ENCODE results near the gene SOS2. TPM values are rescaled to one million over a fixed set of nuclear protein-coding genes. Genes with fewer than 3 reads are reported as not detected.

SOS2 gene
- total RNA-seq = 58.5 TPM

DNA sequence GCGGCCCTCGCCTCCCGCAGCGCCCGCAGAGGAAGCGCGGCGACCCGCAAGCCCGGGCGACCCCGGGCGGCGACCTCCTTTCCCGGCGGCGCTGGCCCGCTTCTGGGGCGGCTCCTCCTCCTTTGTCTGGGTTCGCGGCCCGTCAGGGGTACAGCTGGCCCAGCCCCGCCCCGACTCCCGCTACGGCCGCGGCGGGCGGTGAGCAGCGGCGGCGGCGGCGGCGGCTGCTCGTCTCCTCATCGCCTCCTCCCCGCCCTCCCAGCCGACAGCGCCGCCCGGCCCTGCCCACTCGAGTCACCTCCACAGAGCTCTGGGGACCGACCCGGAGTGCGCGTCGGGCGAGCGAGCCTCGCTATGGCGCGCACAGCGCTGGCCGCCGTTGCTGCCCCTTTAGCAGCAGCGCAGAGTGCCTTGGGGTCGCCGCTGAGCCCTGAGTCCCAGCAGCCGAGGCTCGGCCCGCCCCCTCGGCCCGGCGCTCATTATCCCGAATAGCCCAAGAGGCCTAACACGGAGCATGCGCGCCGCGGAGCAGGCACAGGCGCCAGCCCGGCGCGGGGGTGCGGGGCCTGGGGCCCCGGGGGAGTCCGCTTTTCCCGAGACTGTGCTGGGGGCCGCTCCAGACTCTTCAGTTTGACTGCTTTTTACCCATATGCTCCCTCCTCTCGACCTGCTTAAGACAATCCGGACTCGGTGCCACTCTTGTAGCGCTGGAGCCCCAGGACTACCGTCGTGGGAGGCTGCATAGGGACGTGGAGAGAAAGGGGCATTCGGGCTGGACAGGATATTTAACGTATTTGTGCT is at the start of gene SOS2:
Gene SOS2 (minus strand): TSS at position 104 of the 801 bp plus-strand sequence. CDS start 295 bp downstream, outside the sequence.
- peak; percentile 95 for DNase-seq

DNA sequence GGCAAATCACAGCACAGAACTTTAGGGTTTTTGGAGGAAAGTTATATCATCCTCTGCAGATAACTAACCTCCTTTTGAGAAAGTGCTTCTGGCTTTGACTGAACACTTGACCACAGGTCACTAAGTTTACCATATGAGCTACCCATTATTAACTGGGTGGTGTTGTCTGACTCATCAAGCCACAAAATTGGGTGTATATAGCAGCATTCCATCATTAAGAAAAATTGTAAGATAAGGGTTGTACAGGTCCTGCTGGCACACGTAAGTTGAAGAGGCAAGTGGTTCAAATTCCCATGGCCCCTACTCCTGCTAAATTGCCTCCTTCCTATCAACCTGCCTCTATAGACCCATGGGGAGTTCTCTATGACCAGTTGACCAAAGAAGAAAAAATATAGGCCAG is 41.1 kb upstream of the SOS2 start:
- DNase-seq = no peak

DNA sequence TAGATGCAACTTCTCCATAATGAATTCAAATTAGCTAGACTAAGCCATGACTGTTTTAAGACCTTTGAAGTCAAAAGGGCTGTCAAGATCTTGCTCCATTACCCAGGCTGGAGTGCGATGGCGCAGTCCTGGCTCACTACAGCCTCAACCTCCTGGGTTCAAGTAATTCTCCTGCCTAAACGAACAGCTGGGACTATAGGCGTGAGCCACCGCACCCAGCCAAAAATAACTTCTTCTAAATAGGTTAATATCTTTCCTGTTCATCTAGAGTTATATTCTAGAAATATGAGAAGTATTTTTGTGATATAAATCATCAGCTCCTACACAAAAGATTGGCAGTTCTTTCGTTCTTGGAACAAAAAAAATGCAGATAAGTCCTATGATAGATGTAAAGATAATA is 39.6 kb upstream of the SOS2 start:
- no peak for DNase-seq

- no peak for DNase-seq
These were observed 33.7 kb upstream of the SOS2 start for GRCh38 chr14:50265029-50265428.

DNA sequence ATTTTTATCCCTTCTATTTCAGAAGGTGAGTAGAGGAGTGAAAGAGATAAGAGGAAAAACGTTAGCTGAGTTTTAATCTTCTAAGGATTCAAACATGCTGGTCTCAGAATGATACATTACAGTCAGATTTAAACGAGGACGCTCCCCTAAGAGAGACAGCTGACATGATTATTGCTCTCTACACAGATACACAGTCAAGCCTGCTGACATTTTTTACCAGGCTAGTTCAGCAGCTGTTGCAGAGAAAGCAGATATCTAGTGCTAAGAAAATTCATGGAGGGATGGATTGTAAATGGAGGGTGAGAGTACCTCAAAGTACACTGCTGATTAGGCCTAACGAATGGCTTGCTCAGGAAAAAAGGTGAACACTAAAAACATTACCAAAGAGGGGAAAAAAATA is 31.9 kb upstream of the SOS2 start:
- DNase-seq = peak; percentile 57

DNA sequence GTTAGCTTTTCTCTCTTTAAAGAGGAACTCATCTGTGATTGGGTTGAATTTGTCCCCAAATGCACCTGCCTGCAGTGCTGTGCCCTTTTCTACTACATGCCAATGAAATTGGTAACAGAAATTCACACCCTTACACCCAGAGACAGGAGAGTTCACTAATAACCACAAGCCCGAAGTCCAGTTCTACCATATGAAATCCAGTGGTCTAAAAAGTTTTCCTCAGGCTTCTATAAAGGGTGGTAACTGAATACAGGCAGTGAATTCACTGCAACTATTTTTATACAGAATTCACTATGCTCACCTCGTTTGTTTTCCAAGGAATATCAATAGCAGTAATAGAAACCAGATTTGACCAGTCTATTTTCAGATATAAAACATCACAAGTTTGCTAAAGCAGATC is 31.5 kb upstream of the SOS2 start:
- DNase-seq = peak; percentile 7

DNA sequence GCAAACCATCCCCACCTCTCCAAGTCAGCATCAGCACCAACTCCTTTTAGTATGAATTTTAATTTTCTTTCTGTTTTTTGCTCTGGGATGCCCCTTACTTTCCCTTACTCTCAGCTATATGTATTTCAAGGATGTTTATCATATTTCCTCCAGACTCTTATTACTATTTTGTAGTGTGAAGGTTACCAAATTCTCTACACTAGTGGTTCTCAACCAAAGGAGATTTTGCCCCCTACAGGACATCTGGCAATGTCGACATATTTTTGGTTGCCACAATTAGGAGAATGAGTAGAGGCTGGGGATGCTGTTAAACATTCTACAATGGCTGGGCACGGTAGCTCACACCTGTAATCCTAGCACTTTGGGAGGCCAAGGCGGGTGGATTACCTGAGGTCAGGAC is 29.1 kb upstream of the SOS2 start:
- peak; percentile 32 for DNase-seq

DNA sequence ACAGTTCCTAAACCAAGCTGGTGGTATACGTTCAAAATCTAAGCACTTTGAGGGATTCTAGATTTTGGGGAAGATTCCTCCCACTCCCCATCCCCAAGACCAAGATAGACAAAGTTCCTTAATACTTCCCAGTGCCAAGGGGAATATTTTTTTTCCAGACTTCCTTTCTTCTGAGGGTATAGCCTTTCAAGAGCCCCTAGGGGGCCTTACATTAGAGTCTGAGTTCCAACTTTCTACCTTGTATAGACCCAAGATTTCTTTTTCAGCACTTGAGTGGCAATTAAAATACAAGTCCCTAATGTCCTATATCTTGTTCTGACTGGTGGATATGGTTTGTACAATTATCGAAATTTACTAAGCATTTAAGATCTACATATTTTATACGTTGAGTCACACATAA is 28.7 kb upstream of the SOS2 start:
- no peak for DNase-seq

- DNase-seq = no peak
These were observed 26.4 kb upstream of the SOS2 start for GRCh38 chr14:50257732-50258131.

- no peak for DNase-seq
These were observed 22.9 kb upstream of the SOS2 start for GRCh38 chr14:50254248-50254647.

- DNase-seq = no peak
These were observed 17.9 kb upstream of the SOS2 start for GRCh38 chr14:50249136-50249775.

DNA sequence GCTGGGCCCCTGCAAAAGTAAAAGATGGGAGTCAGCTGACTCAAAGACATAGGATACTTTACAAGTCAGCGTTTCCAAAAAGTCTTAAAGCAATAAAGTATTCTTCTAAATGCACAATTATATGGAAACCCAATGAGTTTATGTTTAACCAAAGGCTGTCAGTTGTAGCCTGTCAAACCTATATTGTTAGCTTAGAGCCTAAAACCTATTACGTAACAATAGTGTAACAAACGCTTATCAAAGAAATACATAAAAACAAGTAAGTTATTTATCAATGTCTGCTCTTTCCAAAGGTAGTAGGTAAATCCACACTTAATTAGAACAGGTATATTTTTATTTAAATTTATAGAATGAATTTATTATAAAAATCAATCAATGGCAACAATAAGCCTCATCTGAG is 15.9 kb upstream of the SOS2 start:
- DNase-seq = no peak

- DNase-seq = no peak
These were observed 11.4 kb upstream of the SOS2 start for GRCh38 chr14:50242566-50243310.

GRCh38 chr14:50242096-50242495 is 10.7 kb upstream of the SOS2 start:
- DNase-seq = no peak

DNA sequence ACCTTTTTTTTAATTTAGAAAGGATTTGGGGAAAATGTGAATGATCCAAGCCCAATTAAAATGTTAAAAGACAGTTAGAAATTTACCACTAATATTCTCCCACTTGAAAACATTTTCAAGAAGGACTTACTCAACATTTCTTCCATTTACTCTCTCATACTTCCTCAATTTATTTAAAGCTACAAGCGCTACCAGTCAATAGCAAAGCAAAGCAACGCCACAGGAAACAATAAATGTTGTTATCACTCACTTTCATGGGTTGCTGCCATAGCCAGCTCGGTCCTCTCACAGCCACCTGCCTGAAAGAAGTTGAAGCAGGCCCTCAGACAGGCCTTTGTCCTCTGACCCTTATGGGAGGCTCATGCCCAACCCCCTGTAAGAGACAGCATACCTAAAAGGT is 6.0 kb upstream of the SOS2 start:
- no peak for DNase-seq

- no peak for DNase-seq
These were observed 2.5 kb upstream of the SOS2 start for GRCh38 chr14:50233951-50234250.

DNA sequence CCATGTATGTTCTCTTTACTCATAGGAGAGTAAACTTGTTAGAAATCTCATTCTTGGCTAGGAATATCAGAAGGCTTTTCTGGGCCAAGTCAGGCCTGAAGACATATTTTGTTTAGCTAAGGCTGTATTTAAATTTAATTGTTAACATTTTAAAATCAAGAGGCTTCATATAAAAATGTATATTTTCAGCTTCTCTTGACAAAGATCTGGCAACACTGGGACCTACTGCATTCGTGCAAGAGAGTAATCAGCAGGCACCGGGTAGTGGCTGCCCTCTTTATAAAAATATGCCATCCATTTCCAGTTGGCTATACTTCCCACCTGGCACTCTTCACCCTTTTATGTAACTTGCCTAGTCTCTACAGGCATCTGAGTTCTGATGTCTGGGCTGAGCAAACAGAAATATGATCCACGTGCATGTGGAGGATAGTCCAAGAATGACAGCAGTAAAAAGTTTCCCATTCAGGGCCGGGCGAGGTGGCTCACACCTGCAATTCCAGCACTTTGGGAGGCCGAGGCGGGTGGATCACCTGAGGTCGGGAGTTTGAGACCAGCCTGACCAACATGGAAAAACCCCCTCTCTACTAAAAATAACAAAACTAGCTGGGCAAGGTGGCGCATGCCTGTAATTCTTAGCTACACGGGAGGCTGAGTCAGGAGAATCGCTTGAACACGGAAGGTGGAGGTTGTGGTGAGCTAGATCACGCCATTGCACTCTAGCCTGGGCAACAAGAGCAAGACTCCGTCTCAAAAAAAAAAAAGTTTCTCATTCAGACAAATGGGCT is 2.0 kb upstream of the SOS2 start:
- peak; percentile 29 for DNase-seq

GRCh38 chr14:50232276-50232642 is 881 bp upstream of the SOS2 start:
- no peak for DNase-seq

DNA sequence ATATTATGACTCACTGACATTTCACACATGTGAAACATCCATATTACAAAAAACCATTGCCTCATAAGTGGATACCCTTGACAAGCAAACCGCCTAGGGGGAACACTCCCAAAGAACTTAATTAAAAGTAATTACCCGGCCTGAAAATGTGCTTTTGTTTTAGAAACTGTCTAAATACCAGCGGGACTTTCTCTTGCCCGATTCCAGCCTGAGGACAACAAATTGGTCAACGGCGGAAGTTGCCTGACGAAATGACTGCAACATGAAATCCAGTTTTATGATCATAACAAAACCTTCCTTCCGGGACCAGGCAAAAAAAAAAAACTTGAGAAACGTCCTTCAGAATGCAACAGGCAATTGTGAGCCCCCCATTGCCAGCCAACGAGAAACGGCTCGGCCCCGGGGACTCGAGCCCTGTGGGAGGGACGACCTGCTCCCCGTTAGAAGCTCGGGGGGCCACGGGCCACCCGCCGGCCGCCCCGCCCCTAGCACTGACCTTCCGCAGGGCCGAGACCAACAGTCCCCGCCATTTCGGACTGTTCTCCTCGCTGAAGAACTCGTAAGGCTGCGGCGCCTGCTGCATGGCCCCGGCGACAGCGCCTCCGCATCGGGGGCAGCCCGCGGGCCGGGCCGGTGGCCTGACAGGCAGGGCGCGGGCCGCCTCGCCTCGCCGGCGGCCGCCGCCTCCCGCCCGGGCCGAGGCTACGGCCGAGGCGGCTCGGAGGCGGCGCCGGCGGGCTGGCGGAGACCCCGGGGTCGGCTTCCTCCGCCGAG is 490 bp downstream of the SOS2 start:
- DNase-seq = peak; percentile 70

DNA sequence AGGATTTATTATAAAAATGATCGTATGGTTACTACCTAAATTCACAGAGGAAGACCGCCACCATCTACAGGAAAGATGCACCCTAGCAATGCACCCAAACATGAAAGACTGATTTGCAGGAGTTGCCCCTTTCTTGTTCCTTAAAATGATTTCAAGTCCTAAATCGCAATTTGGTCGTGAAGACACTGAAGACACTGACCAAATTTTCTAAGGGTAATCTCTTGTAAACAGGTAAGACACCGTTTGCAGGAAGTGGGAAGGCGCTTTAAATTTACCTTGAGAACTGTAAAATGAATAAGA is 1.0 kb downstream of the SOS2 start:
- no peak for DNase-seq

DNA sequence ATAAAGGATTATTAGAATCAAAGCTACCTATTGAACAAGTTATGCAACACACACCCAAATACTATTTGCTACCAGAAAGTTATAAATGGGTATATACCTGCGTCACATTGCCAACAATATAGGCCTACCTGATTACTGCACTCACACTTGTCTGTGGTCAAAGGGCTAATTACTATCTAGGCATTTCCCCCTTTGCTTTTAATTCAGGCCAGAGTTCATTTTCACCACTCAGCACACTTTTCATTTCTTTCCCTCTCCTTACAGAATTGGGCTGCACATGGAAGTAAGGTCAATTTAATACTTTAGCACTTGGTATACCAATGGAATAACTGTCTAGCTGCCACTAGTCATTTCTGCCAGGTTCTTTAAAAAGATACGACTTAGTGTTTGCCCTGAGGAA is 1.7 kb downstream of the SOS2 start:
- DNase-seq = no peak

DNA sequence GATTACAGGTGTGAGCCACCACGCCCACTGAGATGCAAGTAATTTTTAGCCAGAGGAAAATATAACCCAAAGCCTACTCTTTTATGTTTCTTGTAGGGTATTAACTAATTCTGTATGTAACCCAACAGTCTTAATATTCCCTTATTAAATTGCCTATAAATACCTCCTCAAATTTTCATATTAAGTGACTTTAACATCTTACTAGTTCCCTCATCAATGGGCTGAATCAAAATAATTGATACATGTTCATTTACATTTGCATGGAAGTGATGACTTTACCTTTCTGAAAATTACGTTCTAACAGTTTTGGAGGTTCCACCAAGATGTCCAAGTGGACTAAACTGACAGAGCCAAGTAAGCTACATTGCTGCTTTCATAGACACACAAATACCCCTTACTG is 3.1 kb downstream of the SOS2 start:
- no peak for DNase-seq

Measured in tongue (tissue), 2 donors.